Activated naive CD8-positive, alpha-beta T cell (primary cell): Measurements from ENCODE around the gene HAGHL.

ENCODE experiments used
- H3K27ac Mint-ChIP-seq: one replicate; pipeline ENCODE4 v1.8.0; 2021; ENCODE audit warnings: mixed read lengths
- H3K27me3 Mint-ChIP-seq: one replicate; pipeline ENCODE4 v1.8.0; 2021; ENCODE audit warnings: mixed read lengths
- H3K36me3 Mint-ChIP-seq: one replicate; pipeline ENCODE4 v1.8.0; 2021; ENCODE audit warnings: mixed read lengths
- H3K4me1 Mint-ChIP-seq: one replicate; pipeline ENCODE4 v1.8.0; 2021; ENCODE audit warnings: low read depth, mixed read lengths
- H3K4me3 Mint-ChIP-seq: one replicate; pipeline ENCODE4 v1.8.0; 2021; ENCODE audit warnings: mild to moderate bottlenecking, mixed read lengths
- H3K9me3 Mint-ChIP-seq: one replicate; pipeline ENCODE4 v1.8.0; 2021; ENCODE audit warnings: low read depth, mixed read lengths

Gene HAGHL

DNA sequence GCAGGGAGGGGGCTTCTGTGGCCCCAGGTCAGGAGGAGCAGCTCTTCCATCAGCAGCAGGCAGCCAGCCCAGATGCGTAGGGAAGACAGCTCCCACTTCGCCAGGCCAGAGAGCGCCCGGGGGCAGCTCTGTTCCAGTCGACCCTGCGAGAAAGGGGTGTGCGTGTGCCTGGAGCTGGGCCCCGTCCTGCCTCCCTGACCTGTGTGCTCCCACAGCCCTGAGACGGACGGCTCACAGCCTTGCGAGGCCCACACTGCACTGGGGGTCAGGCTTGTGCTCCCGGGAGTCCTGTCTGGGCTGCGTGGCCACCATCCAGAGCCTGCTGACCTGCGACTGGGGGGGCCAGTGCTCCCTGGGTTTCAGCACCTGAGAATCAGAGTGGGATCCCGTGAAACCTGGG is 33.2 kb downstream of the HAGHL start:
- no peak overlapping the region for H3K27ac Mint-ChIP-seq
- H3K9me3 Mint-ChIP-seq: no peaks in the 10 kb centered on the region
- H3K4me1 Mint-ChIP-seq: no peaks in the 10 kb centered on the region
- H3K36me3 Mint-ChIP-seq: no peaks in the 10 kb centered on the region
- peaks cover 6% of the 10 kb centered on the region for H3K27me3 Mint-ChIP-seq
- H3K4me3 Mint-ChIP-seq: no peak overlapping the region

- H3K4me3 Mint-ChIP-seq: no peak within 1 kb of the TSS
- H3K27me3 Mint-ChIP-seq: peaks cover 6% of the 10 kb centered on the region
- H3K4me1 Mint-ChIP-seq: no peaks in the 10 kb centered on the region
- H3K27ac Mint-ChIP-seq: no peak within 1 kb of the TSS
- no peaks in the 10 kb centered on the region for H3K9me3 Mint-ChIP-seq
- no peaks in the 10 kb centered on the region for H3K36me3 Mint-ChIP-seq
Measured at GRCh38 chr16:760545-761343, 33.8 kb downstream of the HAGHL start, which contains the start of gene MSLN. MSLN (plus strand) TSS chr16:760734; CDS start chr16:762681, 1,947 bp downstream.

- H3K9me3 Mint-ChIP-seq: no peaks in the 10 kb centered on the region
- H3K4me3 Mint-ChIP-seq: no peak overlapping the region
- no peaks in the 10 kb centered on the region for H3K36me3 Mint-ChIP-seq
- H3K27me3 Mint-ChIP-seq: peaks cover 6% of the 10 kb centered on the region
- no peak overlapping the region for H3K27ac Mint-ChIP-seq
- H3K4me1 Mint-ChIP-seq: no peaks in the 10 kb centered on the region
Measured at GRCh38 chr16:761625-762513, 35.0 kb downstream of the HAGHL start.

DNA sequence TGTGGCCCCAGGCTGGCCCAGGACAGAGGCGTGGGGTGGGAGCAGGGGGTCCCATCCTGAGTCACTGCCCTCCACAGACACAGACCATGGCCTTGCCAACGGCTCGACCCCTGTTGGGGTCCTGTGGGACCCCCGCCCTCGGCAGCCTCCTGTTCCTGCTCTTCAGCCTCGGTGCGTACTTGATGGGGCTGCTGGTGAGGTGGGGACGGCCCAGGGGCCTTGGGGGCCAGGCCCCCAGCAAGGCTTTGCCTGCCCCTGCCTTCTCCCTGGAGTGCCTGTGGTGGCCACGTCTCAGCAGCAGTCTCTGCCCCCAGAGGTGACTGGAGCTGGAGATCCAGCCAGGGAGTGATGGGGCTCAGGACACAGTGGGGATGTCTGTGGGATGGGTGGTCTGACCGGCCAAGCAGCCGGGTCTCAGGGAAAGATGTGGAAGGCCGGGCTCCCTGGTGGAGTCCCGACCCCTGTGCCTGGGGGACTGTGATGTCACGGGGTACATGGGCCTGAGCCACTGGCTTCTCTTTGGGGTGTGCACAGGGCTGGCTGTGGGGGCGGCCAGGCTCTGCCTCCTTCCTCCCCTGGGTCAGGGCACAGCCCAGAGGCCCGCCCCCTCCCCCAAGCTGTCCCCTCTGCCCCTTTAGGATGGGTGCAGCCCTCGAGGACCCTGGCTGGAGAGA is 35.8 kb downstream of the HAGHL start:
- peaks cover 3% of the 10 kb centered on the region for H3K27me3 Mint-ChIP-seq
- no peaks in the 10 kb centered on the region for H3K4me1 Mint-ChIP-seq
- H3K4me3 Mint-ChIP-seq: no peak overlapping the region
- H3K27ac Mint-ChIP-seq: no peak overlapping the region
- H3K36me3 Mint-ChIP-seq: no peaks in the 10 kb centered on the region
- H3K9me3 Mint-ChIP-seq: no peaks in the 10 kb centered on the region

DNA sequence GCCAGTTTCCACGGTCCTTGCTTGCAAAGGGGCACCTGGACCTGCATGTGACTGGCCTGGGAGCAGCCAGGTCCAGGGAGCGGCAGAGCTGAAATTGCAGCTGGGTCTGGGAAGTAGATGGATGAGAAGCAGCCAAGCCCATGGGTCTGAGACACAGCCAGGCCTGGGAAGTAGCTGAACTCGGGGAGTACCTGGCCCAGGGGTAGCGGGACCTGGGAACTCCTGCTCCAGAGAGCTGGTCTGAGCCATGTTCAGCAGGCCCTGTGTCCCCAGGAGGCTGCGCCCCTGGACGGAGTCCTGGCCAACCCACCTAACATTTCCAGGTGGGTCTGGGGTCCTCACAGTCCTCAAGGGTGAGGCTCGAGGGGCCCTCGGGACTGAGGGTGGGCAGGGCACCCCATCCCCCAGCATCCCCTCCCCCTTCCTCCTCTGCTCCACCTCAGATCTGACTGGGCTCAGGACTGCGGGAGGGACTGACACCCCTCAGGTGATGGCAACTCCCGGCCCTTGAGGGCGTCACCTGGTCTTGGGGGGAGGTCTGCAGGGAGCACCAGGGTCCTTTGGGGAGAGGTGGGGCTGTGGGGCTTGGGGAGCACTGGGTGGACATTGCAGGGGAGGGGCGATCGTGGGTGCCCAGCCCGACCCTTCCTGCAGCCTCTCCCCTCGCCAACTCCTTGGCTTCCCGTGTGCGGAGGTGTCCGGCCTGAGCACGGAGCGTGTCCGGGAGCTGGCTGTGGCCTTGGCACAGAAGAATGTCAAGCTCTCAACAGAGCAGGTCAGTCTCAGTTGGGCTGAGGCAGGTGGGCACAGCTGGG is 36.7 kb downstream of the HAGHL start:
- H3K36me3 Mint-ChIP-seq: no peaks in the 10 kb centered on the region
- no peak overlapping the region for H3K4me3 Mint-ChIP-seq
- no peak overlapping the region for H3K27ac Mint-ChIP-seq
- peaks cover 2% of the 10 kb centered on the region for H3K27me3 Mint-ChIP-seq
- no peaks in the 10 kb centered on the region for H3K9me3 Mint-ChIP-seq
- H3K4me1 Mint-ChIP-seq: no peaks in the 10 kb centered on the region

DNA sequence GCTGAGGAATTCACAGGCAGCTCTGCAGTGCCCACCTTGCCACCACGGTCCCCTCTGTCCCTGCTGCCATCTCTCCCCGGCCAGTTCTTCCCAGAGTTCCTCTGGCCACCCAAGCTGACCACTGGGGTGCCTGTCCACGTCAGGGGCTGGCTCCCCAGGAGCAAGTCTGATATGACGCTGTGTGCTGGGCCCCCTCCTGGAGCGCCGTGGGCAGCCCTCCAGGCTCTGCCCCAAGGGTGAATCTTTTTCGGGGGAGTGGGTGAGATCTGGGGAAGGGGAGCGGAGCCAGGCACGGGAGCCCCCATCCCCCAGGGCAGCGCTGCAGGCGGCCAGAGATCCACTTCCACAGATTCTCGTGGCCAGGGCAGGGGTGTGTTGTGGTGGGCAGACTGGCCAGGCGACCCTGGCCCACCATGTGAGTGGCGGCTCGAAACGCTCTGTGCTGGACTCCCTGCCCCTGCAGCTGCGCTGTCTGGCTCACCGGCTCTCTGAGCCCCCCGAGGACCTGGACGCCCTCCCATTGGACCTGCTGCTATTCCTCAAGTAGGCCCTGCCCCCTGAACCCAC is 37.4 kb downstream of the HAGHL start:
- Mint-ChIP-seq H3K27ac (no peak overlapping the region), H3K4me3 (no peak overlapping the region), H3K9me3 (no peaks in the 10 kb centered on the region), H3K36me3 (no peaks in the 10 kb centered on the region), H3K27me3 (peaks cover 2% of the 10 kb centered on the region), H3K4me1 (no peaks in the 10 kb centered on the region)

GRCh38 chr16:764848-765487 is 38.1 kb downstream of the HAGHL start:
- H3K27ac Mint-ChIP-seq: no peak overlapping the region
- no peaks in the 10 kb centered on the region for H3K27me3 Mint-ChIP-seq
- no peaks in the 10 kb centered on the region for H3K9me3 Mint-ChIP-seq
- H3K36me3 Mint-ChIP-seq: no peaks in the 10 kb centered on the region
- H3K4me1 Mint-ChIP-seq: no peaks in the 10 kb centered on the region
- no peak overlapping the region for H3K4me3 Mint-ChIP-seq

GRCh38 chr16:765488-765865 is 38.6 kb downstream of the HAGHL start:
- Mint-ChIP-seq H3K36me3 (no peaks in the 10 kb centered on the region), H3K4me3 (no peak overlapping the region), H3K27ac (no peak overlapping the region), H3K27me3 (no peaks in the 10 kb centered on the region), H3K9me3 (no peaks in the 10 kb centered on the region), H3K4me1 (no peaks in the 10 kb centered on the region)

GRCh38 chr16:766008-766819 is 39.3 kb downstream of the HAGHL start:
- Mint-ChIP-seq H3K4me3 (no peak overlapping the region), H3K4me1 (no peaks in the 10 kb centered on the region), H3K36me3 (no peaks in the 10 kb centered on the region), H3K27me3 (no peaks in the 10 kb centered on the region), H3K27ac (no peak overlapping the region), H3K9me3 (no peaks in the 10 kb centered on the region)

- H3K4me3 Mint-ChIP-seq: no peak overlapping the region
- no peaks in the 10 kb centered on the region for H3K27me3 Mint-ChIP-seq
- H3K9me3 Mint-ChIP-seq: no peaks in the 10 kb centered on the region
- H3K27ac Mint-ChIP-seq: no peak overlapping the region
- no peaks in the 10 kb centered on the region for H3K36me3 Mint-ChIP-seq
- H3K4me1 Mint-ChIP-seq: no peaks in the 10 kb centered on the region
Measured at GRCh38 chr16:766820-767640, 40.1 kb downstream of the HAGHL start.

GRCh38 chr16:767743-768235 is 40.9 kb downstream of the HAGHL start:
- no peaks in the 10 kb centered on the region for H3K4me1 Mint-ChIP-seq
- no peaks in the 10 kb centered on the region for H3K27me3 Mint-ChIP-seq
- H3K9me3 Mint-ChIP-seq: no peaks in the 10 kb centered on the region
- no peak overlapping the region for H3K27ac Mint-ChIP-seq
- no peaks in the 10 kb centered on the region for H3K36me3 Mint-ChIP-seq
- H3K4me3 Mint-ChIP-seq: no peak overlapping the region

GRCh38 chr16:768428-768827 is 41.5 kb downstream of the HAGHL start:
- no peak overlapping the region for H3K27ac Mint-ChIP-seq
- H3K9me3 Mint-ChIP-seq: no peaks in the 10 kb centered on the region
- H3K36me3 Mint-ChIP-seq: no peaks in the 10 kb centered on the region
- no peaks in the 10 kb centered on the region for H3K4me1 Mint-ChIP-seq
- no peak overlapping the region for H3K4me3 Mint-ChIP-seq
- H3K27me3 Mint-ChIP-seq: no peaks in the 10 kb centered on the region
